GM12878 (cell line): ENCODE data around the gene ARAP1. TPM values are rescaled to one million over a fixed set of nuclear protein-coding genes. Genes with fewer than 3 reads are reported as not detected.

ENCODE experiments used
- ATAC-seq: fragments of 200-7000 bp; cut with Tn5 transposase; 3 replicates; pipeline ENCODE4 v1.9.1; 2020; ENCODE audit warnings: mild to moderate bottlenecking, moderate library complexity
- BruUV-seq: library from RNA; stranded (reverse); fragments of 400-500 nt; replicated peaks from 2 replicates; lab custom pipeline; 2021; lab: Mats Ljungman, UMichigan
- CTCF ChIA-PET: fragments of 300-600 bp; sonication (Branson Sonifier 250); formaldehyde crosslinking; extraction: SDS; loops from one replicate; lab custom pipeline; 2021; ENCODE audit warnings: inconsistent platforms; lab: Yijun Ruan, JAX
- POLR2A ChIA-PET: fragments of 350-600 bp; formaldehyde crosslinking; extraction: SDS; loops from one replicate; lab custom pipeline; 2021; ENCODE audit warnings: inconsistent platforms; lab: Charles Lee
- RAD21 ChIA-PET: fragments of 300-600 bp; sonication (Branson Sonifier 250); formaldehyde crosslinking; loops from one replicate; lab custom pipeline; 2023; ENCODE audit warnings: antibody characterized with exemption; ENCODE audit not compliant: unreplicated experiment; lab: Charles Lee
- SMC1A ChIA-PET: fragments of 300-600 bp; sonication (Branson Sonifier 250); formaldehyde crosslinking; loops from one replicate; lab custom pipeline; 2023; ENCODE audit not compliant: unreplicated experiment, uncharacterized antibody; lab: Charles Lee
- DNase-seq: peaks from one replicate; pipeline ENCODE4 v3.0.0-alpha.2; 2011; ENCODE audit warnings: low read depth, low spot score
- FAIRE-seq: peaks from 3 replicates; lab custom pipeline; 2011; peaks lifted over from hg19 to GRCh38; lab: Jason Lieb, UNC
- H2AFZ ChIP-seq: 2 replicates; pipeline ENCODE4 v1.6.0; 2011; ENCODE audit warnings: low read depth, low read length, control low read depth; ENCODE audit not compliant: control insufficient read depth
- H3K27ac ChIP-seq: 2 replicates; pipeline ENCODE4 v1.5.1; 2011; ENCODE audit warnings: control low read depth; ENCODE audit not compliant: control insufficient read depth, insufficient read depth
- H3K27me3 ChIP-seq, 2 experiments: replicated peaks in 1 of 2; 2 replicates each; pipeline versions ENCODE4 v1.6.0 to v1.6.1; 2011; ENCODE audit warnings: low read length in 1 of 2; ENCODE audit not compliant: control insufficient read depth in 2 of 2, insufficient read depth in 2 of 2
- H3K36me3 ChIP-seq, 2 experiments: 2 replicates each; pipeline ENCODE4 v1.5.1; 2011; ENCODE audit warnings: low read length in 1 of 2; ENCODE audit not compliant: control insufficient read depth in 2 of 2, insufficient read depth in 2 of 2
- H3K4me1 ChIP-seq: 2 replicates; pipeline ENCODE4 v1.6.1; 2011; ENCODE audit warnings: mild to moderate bottlenecking, low read length, moderate library complexity, mixed read lengths; ENCODE audit not compliant: control insufficient read depth, insufficient read depth
- H3K4me2 ChIP-seq: 2 replicates; pipeline ENCODE4 v1.6.0; 2011; ENCODE audit warnings: control low read depth; ENCODE audit not compliant: control insufficient read depth, insufficient read depth
- H3K4me3 ChIP-seq: fragments of 200-600 bp; sonication (generic); 2 replicates; pipeline ENCODE4 v1.5.1; 2016
- H3K79me2 ChIP-seq: 2 replicates; pipeline ENCODE4 v1.6.0; 2011; ENCODE audit warnings: low read length; ENCODE audit not compliant: control insufficient read depth, insufficient read depth
- H3K9ac ChIP-seq: 2 replicates; pipeline ENCODE4 v1.8.0; 2011; ENCODE audit warnings: low read length, control low read depth, mixed read lengths; ENCODE audit not compliant: control insufficient read depth, insufficient read depth
- H3K9me3 ChIP-seq: replicated peaks from 3 replicates; pipeline ENCODE4 v1.5.1; 2011; ENCODE audit warnings: mild to moderate bottlenecking, low read length; ENCODE audit not compliant: control insufficient read depth, insufficient read depth
- H4K20me1 ChIP-seq: 2 replicates; pipeline ENCODE4 v1.6.0; 2011; ENCODE audit not compliant: control insufficient read depth, insufficient read depth
- BMI1 ChIP-seq: fragments of 450-650 bp; IDR thresholded peaks from 2 replicates; pipeline ENCODE4 v1.6.1; 2016; ENCODE audit warnings: mild to moderate bottlenecking, moderate library complexity, borderline replicate concordance
- E4F1 ChIP-seq: fragments of 450-650 bp; IDR thresholded peaks from 2 replicates; pipeline ENCODE4 v1.6.1; 2018; ENCODE audit warnings: borderline replicate concordance, mild to moderate bottlenecking; ENCODE audit not compliant: partially characterized antibody
- LARP7 ChIP-seq: fragments of 450-650 bp; IDR thresholded peaks from 2 replicates; pipeline ENCODE4 v1.6.1; 2017; ENCODE audit warnings: mild to moderate bottlenecking
- MTA3 ChIP-seq: IDR thresholded peaks from 2 replicates; pipeline ENCODE4 v1.6.1; 2012; ENCODE audit warnings: low read length, inconsistent platforms, borderline replicate concordance
- NBN ChIP-seq: fragments of 450-650 bp; IDR thresholded peaks from 2 replicates; pipeline ENCODE4 v1.6.1; 2016
- NKRF ChIP-seq: fragments of 450-650 bp; conservative IDR thresholded peaks from 2 replicates; pipeline ENCODE4 v1.6.1; 2017; ENCODE audit warnings: mild to moderate bottlenecking, moderate library complexity
- POLR2AphosphoS5 ChIP-seq: IDR thresholded peaks from 2 replicates; pipeline ENCODE4 v1.6.1; 2011; ENCODE audit warnings: mild to moderate bottlenecking, low read length, inconsistent platforms
- SIN3A ChIP-seq: IDR thresholded peaks from 2 replicates; pipeline ENCODE4 v1.6.1; 2012; ENCODE audit warnings: low read depth, low read length, improper control_type of control experiment
- SMC3 ChIP-seq: IDR thresholded peaks from 2 replicates; pipeline ENCODE4 v1.6.1; 2011; ENCODE audit warnings: low read length, improper control_type of control experiment, borderline replicate concordance
- SPI1 ChIP-seq: IDR thresholded peaks from 2 replicates; pipeline ENCODE4 v1.6.1; 2011; ENCODE audit warnings: low read depth, mild to moderate bottlenecking, low read length, moderate library complexity, borderline replicate concordance; ENCODE audit not compliant: insufficient read depth
- ZNF384 ChIP-seq: IDR thresholded peaks from 2 replicates; pipeline ENCODE4 v1.6.1; 2012; ENCODE audit warnings: low read depth, mild to moderate bottlenecking, low read length, improper control_type of control experiment, borderline replicate concordance
- WGBS: methylation state at CpG from one replicate; pipeline ENCODE4 v1.1.6; 2016; ENCODE audit warnings: low lambda C conversion rate; ENCODE audit not compliant: insufficient replicate concordance, insufficient coverage; ENCODE audit errors: missing lambda C conversion rate; 5-methylcytosine and 5-hydroxymethylcytosine counted together
- in situ Hi-C: fragments of 300-500 bp; cut with MboI; formaldehyde crosslinking; loops from 9 replicates; pipeline ENCODE4 v1.14.3; 2018; ENCODE audit warnings: mixed read lengths
- intact Hi-C: fragments of 100-400 bp; cut with micrococcal nuclease; formaldehyde crosslinking; loops from one replicate; pipeline ENCODE4 v1.14.2; 2022; ENCODE audit not compliant: unreplicated experiment
- polyA plus RNA-seq, 11 experiments: library from polyadenylated mRNA; depleted of rRNA in 4 of 11; unstranded in 6 of 11; stranded (reverse) in 5 of 11; fragments of >200 nt; fragmentation: Nextera tagmentation in 4 of 11; fragmentation: Illumina TruSeq in 1 of 11; extraction: Ambion mirVana in 4 of 11; extraction: Trizol in 1 of 11; gene quantifications; 1 replicate in 1 of 11; 2 replicates in 10 of 11; pipeline versions ENCODE4 v1.2.1 to v1.2.3, GENCODE V29; 2011 to 2016; ENCODE audit warnings: inconsistent platforms in 2 of 11, missing spikeins in 2 of 11, low read depth in 1 of 11
- total RNA-seq, 4 experiments: library from RNA; depleted of rRNA in 3 of 4; stranded (reverse); fragments of >200 nt in 3 of 4; fragmentation: Illumina TruSeq in 1 of 4; extraction: Trizol in 1 of 4; gene quantifications; 2 replicates each; pipeline versions ENCODE4 v1.2.1 to v1.2.3, GENCODE V29; 2013 to 2021
- TF ChIP-seq, protein P1 (sequence below): IDR thresholded peaks from 2 replicates; pipeline ENCODE4 v1.6.1; 2011; ENCODE audit warnings: borderline replicate concordance, low read depth, mild to moderate bottlenecking, moderate library complexity, low read length; ENCODE audit not compliant: insufficient read depth, poor library complexity, severe bottlenecking
- TF ChIP-seq, protein P2 (sequence below): IDR thresholded peaks from 2 replicates; pipeline ENCODE4 v1.6.1; 2012; ENCODE audit warnings: mild to moderate bottlenecking, low read depth, low read length

The ARAP1 gene
- total and polyA plus RNA-seq, 10 of the 15 experiments (the other 5 are each of a cell fraction or from before 2014, with no cell fraction given): 0.55 to 102 (median 51.0) TPM

DNA sequence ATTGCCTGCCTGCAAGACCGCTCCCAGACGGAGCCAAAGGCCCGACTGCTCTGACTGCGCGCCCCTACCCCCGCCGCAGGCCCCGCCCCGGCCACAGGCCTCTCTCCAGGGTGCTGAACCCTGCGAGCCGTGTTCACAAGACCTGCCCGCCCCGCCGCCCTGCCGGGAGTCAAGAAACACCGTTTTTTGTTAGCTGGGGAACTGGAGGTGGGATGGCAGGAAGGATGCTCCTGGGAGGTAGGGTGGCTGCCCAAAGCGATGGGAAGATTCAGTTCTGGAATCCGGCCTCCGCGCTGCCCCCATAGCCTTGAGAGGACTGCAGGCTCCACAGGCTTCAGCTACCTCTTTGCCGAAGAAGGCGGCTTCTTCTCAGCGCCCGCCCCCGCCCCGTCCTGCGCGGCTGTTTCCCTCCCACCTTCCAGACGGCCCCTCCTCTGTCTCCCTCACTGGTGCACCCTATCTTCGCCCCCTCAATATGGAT, 75.3 kb downstream of the ARAP1 start:
- Histone ChIP-seq H3K4me1 (no peaks in the 10 kb centered on the region), H3K4me2 (no peak overlapping the region), H3K4me3 (no peak overlapping the region), H3K27me3 (peaks cover 5 to 14% of the 10 kb centered on the region in 2 experiments), H2AFZ (no peak overlapping the region), H3K9ac (no peak overlapping the region), H3K9me3 (no peaks in the 10 kb centered on the region), H3K36me3 (no peaks in the 10 kb centered on the region), H4K20me1 (peaks cover 3% of the 10 kb centered on the region; the same call in 1 of the 2 replicates), H3K27ac (no peak overlapping the region), H3K79me2 (no peaks in the 10 kb centered on the region)
- WGBS: 4% methylated on average over 26 of the region's 30 CpGs
- ATAC-seq (peak; percentile 57), DNase-seq (no peak), FAIRE-seq (no peak)
- SMC1A ChIA-PET: no interaction called here
- no TSS peak for BruUV-seq
- POLR2A ChIA-PET: no interaction called here
- in situ Hi-C loops: no loop called here
- CTCF ChIA-PET: interaction anchor here (0.9 to 2.1 kb wide), 4 partner anchors 8 to 246 kb away, joined by 3 to 9 read pairs (median 3); no protein-coding TSS in a partner anchor
- TF ChIP-seq, protein P1, sequence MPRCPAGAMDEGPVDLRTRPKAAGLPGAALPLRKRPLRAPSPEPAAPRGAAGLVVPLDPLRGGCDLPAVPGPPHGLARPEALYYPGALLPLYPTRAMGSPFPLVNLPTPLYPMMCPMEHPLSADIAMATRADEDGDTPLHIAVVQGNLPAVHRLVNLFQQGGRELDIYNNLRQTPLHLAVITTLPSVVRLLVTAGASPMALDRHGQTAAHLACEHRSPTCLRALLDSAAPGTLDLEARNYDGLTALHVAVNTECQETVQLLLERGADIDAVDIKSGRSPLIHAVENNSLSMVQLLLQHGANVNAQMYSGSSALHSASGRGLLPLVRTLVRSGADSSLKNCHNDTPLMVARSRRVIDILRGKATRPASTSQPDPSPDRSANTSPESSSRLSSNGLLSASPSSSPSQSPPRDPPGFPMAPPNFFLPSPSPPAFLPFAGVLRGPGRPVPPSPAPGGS: peak; percentile 19
- TF ChIP-seq NBN (no peak), SPI1 (no peak), E4F1 (no peak), MTA3 (no peak), ZNF384 (no peak), POLR2AphosphoS5 (no peak), LARP7 (no peak), BMI1 (no peak), SMC3 (no peak), SIN3A (no peak), NKRF (no peak)
- TF ChIP-seq, protein P2, sequence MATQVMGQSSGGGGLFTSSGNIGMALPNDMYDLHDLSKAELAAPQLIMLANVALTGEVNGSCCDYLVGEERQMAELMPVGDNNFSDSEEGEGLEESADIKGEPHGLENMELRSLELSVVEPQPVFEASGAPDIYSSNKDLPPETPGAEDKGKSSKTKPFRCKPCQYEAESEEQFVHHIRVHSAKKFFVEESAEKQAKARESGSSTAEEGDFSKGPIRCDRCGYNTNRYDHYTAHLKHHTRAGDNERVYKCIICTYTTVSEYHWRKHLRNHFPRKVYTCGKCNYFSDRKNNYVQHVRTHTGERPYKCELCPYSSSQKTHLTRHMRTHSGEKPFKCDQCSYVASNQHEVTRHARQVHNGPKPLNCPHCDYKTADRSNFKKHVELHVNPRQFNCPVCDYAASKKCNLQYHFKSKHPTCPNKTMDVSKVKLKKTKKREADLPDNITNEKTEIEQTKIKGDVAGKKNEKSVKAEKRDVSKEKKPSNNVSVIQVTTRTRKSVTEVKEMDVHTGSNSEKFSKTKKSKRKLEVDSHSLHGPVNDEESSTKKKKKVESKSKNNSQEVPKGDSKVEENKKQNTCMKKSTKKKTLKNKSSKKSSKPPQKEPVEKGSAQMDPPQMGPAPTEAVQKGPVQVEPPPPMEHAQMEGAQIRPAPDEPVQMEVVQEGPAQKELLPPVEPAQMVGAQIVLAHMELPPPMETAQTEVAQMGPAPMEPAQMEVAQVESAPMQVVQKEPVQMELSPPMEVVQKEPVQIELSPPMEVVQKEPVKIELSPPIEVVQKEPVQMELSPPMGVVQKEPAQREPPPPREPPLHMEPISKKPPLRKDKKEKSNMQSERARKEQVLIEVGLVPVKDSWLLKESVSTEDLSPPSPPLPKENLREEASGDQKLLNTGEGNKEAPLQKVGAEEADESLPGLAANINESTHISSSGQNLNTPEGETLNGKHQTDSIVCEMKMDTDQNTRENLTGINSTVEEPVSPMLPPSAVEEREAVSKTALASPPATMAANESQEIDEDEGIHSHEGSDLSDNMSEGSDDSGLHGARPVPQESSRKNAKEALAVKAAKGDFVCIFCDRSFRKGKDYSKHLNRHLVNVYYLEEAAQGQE: peak; percentile 91
- intact Hi-C loops: no loop called here
- RAD21 ChIA-PET: no interaction called here
